Measurements from ENCODE around the gene AGRN.
A peak's percentile ranks its signal among the peaks of the same experiment; 100 is the strongest.

AGRN gene

DNA sequence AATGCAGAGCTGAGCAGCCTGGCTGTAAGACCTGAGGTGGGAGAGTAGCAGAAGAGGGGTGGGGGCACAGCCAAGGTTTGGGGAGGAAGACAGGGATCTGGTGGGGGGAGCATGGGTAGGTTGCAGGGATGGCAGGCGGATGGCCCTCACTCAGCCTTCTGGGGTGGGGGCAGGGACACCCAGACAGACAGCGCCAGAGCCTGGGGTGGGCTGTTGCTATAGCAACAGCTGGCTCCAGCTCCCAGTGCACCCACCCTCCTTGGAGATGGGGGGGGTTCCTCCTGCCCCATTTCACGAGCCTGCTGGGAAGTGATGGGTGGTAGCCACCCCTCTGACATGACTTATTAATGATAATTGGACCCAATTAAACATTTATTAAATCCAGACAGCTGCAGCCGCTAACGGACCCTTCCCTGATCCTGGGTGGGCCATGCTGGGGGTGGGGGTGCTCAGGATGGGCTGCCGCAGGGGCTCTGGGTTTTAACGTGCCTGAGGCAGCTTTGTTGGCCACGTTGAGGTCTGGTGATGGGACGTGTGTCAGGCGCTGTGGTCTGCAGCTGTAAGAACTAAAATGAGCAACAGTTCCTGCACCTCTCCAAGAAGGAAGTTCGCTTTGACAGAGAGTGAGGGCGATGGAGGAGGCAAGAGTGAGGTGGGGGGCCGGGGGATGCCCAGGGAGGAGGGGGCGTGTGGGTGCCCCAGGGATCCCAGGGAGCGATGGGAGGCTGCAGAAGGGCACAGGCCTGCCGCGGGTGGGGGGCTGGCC lies 19.4 kb downstream of the AGRN start:
- ATAC-seq = peak; percentile 19 to 40

DNA sequence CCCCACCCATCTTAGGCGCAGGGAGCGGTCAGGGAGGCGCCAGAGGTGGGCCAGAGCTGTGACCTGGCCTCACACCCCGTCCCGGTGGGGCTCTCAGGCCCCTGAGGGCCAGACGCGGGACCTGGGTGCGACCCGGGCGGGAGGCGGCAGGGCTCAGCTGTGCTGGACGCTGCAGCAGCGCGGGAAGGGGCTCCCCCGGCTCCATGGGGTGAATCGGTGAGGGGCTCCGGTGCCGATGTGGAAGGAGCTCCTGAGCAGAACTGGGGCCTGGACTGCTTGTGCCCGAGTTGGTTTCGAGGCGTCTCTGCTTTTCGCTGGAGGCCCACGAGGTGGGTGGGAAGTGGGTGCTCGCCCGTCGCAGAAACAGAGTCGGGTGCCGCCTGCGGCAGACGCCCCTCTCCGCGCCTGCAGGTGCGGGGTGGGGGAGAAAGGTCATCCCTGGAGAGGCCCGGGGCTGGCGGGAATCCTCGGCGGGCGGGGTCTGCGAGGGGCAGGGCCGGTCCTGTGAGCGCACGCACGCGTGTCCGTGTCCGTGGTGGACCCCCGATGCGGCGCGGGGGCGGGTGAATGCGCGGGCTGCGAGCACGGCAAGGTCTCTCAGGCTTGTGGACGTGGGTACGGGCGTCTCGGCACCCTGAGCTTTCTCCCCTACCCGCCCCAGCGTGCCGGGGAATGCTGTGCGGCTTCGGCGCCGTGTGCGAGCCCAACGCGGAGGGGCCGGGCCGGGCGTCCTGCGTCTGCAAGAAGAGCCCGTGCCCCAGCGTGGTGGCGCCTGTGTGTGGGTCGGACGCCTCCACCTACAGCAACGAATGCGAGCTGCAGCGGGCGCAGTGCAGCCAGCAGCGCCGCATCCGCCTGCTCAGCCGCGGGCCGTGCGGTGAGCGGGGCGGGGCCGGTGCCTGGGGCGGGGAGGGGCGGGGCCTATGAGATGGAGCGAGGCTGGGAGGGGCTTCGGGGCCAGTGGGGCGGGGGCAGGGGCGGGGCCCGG lies 20.4 kb downstream of the AGRN start:
- peak; percentile 83 for ATAC-seq

DNA sequence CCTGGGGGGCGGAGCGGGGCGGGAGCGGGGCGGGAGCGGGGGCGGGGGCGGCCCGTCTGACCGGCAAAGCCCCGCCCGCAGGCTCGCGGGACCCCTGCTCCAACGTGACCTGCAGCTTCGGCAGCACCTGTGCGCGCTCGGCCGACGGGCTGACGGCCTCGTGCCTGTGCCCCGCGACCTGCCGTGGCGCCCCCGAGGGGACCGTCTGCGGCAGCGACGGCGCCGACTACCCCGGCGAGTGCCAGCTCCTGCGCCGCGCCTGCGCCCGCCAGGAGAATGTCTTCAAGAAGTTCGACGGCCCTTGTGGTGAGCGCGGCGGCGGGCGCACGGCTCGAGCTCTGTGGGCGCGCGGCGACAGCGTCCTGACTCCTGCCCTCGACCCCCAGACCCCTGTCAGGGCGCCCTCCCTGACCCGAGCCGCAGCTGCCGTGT lies 21.2 kb downstream of the AGRN start:
- no peak for ATAC-seq

DNA sequence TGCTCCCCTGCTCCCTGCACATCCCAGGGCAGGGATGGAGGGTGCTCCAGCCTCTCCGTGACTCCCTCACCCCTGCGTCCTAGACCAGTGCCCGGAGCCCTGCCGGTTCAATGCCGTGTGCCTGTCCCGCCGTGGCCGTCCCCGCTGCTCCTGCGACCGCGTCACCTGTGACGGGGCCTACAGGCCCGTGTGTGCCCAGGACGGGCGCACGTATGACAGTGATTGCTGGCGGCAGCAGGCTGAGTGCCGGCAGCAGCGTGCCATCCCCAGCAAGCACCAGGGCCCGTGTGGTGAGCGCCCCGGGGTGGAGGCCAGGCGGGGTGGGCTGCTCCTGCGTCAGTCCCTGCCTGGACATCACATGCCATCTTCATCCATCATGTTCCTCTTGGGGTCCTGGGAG lies 22.0 kb downstream of the AGRN start:
- no peak for ATAC-seq

DNA sequence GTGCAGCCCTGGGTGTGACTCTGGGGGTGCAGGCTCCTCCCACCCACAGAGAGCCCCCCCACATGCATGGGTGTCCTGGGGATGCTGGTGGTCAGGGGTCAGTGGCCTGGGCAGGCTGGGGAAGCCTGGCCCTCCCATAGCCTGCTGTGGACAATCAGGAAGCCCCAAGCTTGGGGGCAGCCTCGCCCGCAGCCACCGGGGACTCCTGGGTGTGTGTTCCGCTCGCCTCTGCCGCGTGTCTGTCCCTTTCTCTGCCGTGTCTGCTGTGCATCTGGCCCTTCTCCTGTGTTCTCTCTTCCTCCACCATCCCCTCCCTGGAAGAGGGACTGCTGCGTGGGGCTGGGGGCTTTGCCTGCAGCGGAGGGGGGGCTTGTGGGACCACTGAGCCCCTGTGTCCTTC lies 22.9 kb downstream of the AGRN start:
- ATAC-seq = no peak

DNA sequence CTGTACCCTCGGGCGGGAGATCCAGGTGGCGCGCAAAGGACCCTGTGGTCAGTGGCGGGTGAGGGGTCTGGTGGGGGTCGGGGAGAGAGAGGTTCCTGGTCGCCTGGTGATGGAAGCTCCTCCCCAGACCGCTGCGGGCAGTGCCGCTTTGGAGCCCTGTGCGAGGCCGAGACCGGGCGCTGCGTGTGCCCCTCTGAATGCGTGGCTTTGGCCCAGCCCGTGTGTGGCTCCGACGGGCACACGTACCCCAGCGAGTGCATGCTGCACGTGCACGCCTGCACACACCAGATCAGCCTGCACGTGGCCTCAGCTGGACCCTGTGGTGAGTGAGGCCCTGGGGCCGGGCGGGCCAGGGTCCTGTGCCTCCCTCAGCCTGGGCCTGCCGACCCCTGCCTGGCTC lies 23.5 kb downstream of the AGRN start:
- ATAC-seq = no peak

DNA sequence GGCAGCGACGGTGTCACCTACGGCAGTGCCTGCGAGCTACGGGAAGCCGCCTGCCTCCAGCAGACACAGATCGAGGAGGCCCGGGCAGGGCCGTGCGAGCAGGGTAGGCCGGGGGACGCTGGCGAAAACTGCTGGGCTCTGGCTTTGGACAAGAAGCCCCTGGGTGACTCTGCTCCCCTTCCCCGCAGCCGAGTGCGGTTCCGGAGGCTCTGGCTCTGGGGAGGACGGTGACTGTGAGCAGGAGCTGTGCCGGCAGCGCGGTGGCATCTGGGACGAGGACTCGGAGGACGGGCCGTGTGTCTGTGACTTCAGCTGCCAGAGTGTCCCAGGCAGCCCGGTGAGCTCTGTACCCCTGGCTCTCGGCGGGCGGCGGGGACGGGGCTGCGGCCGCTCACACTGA lies 24.0 kb downstream of the AGRN start:
- no peak for ATAC-seq

DNA sequence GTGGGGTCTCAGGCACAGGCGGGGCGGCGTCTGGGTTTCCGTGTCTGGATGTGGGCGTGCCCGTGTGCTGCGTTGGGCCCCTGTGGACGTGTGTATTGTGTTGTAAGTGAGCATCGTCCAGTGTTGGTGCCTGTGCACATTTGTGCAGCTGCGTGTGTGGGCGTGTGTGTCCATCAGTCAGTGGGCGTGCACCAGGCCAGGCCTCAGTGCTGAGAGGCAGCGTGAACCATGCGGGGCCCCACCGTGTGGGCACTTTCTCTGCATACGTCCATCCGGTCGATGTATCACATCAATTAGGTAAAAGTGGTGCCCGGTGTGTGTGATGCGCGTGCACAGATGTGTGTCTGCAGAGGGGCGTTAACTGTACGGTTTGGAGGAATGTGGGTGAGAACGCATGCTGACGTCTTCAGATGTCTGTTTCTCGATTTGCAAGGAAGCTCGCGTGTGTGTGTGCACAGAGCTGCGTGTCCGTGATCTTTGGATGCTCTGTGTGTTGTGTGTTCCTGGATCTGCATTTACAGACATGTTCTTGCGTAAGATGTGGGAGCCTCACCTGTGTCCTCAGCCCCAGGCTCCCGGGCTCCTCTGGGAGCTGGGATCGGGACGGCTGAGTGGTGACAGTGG lies 24.6 kb downstream of the AGRN start:
- no peak for ATAC-seq

DNA sequence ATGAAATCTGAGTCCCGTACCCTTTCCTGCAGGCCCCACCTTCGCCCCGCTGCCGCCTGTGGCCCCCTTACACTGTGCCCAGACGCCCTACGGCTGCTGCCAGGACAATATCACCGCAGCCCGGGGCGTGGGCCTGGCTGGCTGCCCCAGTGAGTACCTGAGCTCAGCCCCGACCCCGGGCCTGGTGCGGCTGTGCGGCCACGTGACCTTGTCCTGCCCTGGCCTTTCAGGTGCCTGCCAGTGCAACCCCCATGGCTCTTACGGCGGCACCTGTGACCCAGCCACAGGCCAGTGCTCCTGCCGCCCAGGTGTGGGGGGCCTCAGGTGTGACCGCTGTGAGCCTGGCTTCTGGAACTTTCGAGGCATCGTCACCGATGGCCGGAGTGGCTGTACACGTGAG lies 25.2 kb downstream of the AGRN start:
- ATAC-seq = no peak

DNA sequence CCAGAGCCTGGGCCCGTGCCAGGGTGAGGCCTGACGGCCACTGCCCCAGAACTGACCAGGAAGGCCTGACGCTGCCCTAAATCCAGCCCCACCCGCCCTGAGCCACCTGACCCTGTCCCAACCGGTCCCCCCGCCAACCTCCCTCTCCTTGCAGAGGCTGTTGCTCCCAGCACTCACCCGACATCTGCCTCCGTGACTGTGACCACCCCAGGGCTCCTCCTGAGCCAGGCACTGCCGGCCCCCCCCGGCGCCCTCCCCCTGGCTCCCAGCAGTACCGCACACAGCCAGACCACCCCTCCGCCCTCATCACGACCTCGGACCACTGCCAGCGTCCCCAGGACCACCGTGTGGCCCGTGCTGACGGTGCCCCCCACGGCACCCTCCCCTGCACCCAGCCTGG lies 26.3 kb downstream of the AGRN start:
- no peak for ATAC-seq

DNA sequence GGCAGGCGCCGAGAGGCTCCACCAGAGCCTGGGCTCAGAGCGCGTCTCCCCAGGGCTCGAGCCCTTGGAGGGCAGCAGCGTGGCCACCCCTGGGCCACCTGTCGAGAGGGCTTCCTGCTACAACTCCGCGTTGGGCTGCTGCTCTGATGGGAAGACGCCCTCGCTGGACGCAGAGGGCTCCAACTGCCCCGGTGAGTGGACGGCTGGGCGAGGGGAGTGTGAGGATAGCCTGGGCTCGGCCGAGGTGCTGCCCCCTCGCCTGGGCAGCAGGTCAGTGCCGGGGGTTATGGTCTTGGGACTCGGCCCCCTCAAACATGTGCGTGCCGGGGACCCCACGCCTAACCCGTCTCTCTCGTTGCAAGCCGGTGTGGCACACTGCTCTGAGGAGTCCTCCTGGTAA lies 26.8 kb downstream of the AGRN start:
- ATAC-seq = no peak

DNA sequence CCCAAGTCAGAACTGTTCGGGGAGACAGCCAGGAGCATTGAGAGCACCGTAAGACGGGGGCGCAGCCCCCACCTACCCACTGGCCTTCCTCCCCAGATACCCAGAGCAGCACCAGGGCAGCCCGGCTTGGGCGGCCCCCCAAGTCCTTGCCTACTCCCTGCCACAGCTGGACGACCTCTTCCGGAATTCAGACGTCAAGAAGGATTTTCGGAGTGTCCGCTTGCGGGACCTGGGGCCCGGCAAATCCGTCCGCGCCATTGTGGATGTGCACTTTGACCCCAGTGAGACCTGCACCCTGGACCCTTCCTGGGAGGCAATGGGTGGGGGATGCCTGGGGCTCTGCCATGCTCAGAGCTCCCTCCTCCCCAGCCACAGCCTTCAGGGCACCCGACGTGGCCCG lies 27.5 kb downstream of the AGRN start:
- ATAC-seq = no peak

DNA sequence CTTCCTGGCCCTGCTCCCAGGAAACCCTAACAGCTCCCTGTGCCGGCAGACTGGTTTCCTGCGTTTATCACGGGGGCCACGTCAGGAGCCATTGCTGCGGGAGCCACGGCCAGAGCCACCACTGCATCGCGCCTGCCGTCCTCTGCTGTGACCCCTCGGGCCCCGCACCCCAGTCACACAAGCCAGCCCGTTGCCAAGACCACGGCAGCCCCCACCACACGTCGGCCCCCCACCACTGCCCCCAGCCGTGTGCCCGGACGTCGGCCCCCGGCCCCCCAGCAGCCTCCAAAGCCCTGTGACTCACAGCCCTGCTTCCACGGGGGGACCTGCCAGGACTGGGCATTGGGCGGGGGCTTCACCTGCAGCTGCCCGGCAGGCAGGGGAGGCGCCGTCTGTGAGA lies 28.0 kb downstream of the AGRN start:
- ATAC-seq = no peak

DNA sequence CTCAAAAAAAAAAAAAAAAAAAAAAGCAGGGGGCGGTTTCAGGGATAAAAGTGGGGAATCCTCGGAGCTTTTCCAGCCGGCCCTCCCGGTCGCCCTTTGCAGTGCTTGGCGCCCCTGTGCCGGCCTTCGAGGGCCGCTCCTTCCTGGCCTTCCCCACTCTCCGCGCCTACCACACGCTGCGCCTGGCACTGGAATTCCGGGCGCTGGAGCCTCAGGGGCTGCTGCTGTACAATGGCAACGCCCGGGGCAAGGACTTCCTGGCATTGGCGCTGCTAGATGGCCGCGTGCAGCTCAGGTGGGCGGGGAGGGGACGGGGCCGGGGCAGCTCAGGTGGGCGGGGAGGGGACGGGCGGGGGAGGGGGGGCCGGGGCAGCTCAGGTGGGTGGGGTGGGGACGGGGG lies 28.8 kb downstream of the AGRN start:
- no peak for ATAC-seq

DNA sequence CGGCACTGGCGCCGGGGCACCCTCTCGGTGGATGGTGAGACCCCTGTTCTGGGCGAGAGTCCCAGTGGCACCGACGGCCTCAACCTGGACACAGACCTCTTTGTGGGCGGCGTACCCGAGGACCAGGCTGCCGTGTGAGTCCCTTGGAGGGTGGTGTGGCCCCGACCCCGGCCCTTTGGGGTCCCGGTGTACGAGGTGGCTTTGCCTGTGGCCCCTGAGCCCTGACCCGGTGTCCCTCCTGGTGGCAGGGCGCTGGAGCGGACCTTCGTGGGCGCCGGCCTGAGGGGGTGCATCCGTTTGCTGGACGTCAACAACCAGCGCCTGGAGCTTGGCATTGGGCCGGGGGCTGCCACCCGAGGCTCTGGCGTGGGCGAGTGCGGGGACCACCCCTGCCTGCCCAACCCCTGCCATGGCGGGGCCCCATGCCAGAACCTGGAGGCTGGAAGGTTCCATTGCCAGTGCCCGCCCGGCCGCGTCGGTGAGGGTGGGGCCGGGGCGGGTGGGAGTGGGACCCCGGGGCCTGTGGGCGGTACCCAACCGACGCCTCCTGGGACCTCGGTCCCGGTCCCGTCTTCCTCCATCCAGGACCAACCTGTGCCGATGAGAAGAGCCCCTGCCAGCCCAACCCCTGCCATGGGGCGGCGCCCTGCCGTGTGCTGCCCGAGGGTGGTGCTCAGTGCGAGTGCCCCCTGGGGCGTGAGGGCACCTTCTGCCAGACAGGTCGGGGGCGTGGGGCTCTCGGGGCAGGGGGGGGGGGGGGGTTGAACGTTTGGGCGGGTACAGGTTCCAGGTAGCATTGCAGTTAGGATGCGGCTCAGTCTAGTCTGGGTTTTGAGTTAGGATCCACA lies 29.6 kb downstream of the AGRN start:
- ATAC-seq = no peak

DNA sequence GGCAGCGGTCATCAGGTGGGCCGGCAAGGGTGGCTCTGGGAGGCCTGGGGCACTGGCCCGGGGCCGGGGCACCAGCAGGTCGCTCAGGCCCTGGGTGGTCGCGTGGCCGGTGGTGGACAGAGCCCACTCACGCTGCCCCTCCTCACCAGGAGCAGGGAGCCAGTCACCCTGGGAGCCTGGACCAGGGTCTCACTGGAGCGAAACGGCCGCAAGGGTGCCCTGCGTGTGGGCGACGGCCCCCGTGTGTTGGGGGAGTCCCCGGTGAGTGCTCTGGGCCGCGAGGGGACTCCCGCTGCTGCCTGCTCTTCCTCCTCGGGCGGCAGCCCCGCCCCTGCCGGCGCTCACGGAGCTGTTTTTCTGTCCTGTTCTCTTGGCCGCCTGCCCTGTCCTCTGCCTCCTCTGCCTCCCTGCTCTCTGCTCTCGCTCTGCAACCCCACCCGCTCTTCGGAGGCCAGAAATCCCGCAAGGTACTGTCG lies 30.7 kb downstream of the AGRN start:
- ATAC-seq = peak in 1 of 2 donors; percentile 31

DNA sequence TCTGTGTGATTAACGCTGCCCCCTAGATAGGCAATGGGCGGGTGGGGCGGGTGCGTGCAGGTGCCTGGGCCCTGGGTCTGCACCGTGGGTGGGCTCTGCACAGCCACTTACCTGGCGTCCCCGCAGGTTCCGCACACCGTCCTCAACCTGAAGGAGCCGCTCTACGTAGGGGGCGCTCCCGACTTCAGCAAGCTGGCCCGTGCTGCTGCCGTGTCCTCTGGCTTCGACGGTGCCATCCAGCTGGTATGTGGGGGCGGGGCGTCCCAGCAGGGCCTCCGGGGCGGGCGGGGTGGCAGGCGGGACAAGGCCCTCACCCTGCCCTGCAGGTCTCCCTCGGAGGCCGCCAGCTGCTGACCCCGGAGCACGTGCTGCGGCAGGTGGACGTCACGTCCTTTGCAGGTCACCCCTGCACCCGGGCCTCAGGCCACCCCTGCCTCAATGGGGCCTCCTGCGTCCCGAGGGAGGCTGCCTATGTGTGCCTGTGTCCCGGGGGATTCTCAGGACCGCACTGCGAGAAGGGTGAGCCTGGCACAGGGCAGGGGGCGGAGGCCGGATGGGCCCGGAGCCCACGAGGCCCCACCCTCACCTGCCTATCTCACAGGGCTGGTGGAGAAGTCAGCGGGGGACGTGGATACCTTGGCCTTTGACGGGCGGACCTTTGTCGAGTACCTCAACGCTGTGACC lies 31.3 kb downstream of the AGRN start:
- no peak for ATAC-seq

DNA sequence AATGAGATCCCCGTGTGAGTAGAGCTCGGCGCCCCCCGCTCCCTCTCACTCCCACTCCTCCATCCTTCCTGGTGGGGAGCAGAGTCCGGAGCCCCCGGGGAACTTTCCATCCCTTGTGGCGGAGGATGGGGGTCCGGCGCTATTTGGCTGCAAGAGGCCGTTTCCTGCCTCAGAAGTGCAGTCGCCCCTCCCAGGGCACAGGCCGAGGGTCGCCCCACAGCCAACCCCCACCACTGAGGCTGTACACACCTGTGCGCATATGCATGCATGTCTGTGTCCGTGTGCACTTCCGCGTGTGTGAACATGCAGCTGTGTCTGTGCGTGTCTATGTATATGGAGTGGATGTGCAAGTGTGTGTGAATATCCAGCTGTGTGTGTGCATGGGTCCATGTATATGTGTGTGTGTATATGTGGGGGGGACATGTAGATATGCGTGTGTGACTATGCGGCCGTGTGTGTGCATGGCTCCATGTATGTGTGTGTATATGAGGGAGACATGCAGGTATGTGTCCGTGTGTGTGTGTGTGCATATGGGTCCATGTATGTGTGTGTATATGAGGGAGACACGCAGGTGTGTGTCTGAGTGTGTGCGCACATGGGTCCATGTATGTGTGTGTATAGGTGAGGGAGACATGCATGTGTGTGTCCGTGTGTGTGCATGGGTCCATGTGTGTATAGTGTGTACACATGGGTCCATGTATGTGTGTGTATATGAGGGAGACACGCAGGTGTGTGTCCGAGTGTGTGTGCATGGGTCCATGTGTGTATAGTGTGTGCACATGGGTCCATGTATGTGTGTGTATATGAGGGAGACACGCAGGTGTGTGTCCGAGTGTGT lies 32.3 kb downstream of the AGRN start:
- no peak for ATAC-seq

DNA sequence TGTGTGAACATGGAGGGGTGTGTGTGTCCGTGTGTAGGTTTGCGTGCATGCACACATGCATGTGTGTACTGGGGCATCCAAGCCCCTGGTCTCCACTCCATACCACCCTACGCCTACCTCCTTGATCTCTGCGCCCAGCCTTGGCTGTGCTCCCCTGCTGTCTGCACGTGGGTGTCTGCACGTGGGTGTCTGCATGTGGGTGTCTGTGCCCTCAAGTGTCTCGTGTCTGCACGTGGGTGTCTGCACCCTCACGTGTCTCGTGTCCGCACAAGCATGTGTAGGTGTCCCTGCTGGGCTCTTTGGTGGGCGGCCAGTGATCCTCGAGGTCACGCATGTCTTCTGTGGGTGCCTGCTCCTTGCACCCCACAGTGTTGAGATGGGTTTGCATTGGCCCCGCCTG lies 33.1 kb downstream of the AGRN start:
- ATAC-seq = no peak

DNA sequence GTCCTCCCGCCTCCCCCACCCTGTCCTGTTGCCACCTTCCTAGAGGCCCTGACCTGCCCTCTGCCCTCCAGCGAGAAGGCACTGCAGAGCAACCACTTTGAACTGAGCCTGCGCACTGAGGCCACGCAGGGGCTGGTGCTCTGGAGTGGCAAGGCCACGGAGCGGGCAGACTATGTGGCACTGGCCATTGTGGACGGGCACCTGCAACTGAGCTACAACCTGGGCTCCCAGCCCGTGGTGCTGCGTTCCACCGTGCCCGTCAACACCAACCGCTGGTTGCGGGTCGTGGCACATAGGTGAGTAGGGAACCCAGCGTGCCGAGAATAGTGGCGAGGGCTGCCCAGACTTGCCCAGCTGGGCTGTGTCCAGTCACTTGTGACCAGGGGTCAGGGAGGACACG lies 33.8 kb downstream of the AGRN start:
- no peak for ATAC-seq

All from activated CD4-positive, CD25-positive, alpha-beta regulatory T cell treated with anti-CD3 and anti-CD28 coated beads, Interleukin-2, amount 50 U/mL, for 24 hours (primary cell).